Gastrocnemius medialis (tissue), 4 donors: ENCODE results near the gene ZBTB43. TPM values are rescaled to one million over a fixed set of nuclear protein-coding genes. Genes with fewer than 3 reads are reported as not detected.

Experiments used
- ATAC-seq, 2 donors: fragments of 150-250 bp; one replicate each; pipeline ENCODE4 v1.9.1; 2016
- DNase-seq, 2 donors: peaks; one replicate each; pipeline ENCODE4 v3.0.0-alpha.2; 2019
- H3K27ac ChIP-seq, 4 donors: fragments of 200-600 bp; sonication (generic); 1 replicate in 1 of 4; 2 replicates in 3 of 4; pipeline ENCODE4 v1.5.1; 2016 to 2018; ENCODE audit warnings: mild to moderate bottlenecking in 2 of 4, moderate library complexity in 1 of 4
- H3K27me3 ChIP-seq, 3 donors: fragments of 200-600 bp; sonication (generic) in 2 of 3; 1 replicate in 1 of 3; 2 replicates in 2 of 3; pipeline versions ENCODE4 v1.5.1 to v1.6.0; 2016 to 2019; ENCODE audit warnings: mild to moderate bottlenecking in 1 of 3, moderate library complexity in 1 of 3
- H3K36me3 ChIP-seq, 2 donors: fragments of 200-600 bp; sonication (generic) in 1 of 2; one replicate each; pipeline ENCODE4 v1.5.1; 2017 to 2018
- H3K4me1 ChIP-seq, 2 donors: fragments of 200-600 bp; sonication (generic) in 1 of 2; one replicate each; pipeline ENCODE4 v1.5.1; 2016 to 2017; ENCODE audit warnings: mild to moderate bottlenecking in 2 of 2
- H3K4me3 ChIP-seq, 4 donors: fragments of 200-600 bp; sonication (generic) in 3 of 4; 1 replicate in 1 of 4; 2 replicates in 3 of 4; pipeline ENCODE4 v1.5.1; 2016 to 2019; ENCODE audit warnings: mild to moderate bottlenecking in 2 of 4
- H3K9me3 ChIP-seq, 3 donors: fragments of 200-600 bp; sonication (generic) in 2 of 3; 1 replicate in 1 of 3; 2 replicates in 2 of 3; pipeline ENCODE4 v1.5.1; 2016 to 2019
- CTCF ChIP-seq, 5 experiments: fragments of 450-650 bp in 3 of 5; fragments of 200-600 bp in 2 of 5; sonication (generic) in 2 of 5; IDR thresholded peaks in 4 of 5; conservative IDR thresholded peaks in 1 of 5; 1 replicate in 4 of 5; 2 replicates in 1 of 5; pipeline ENCODE4 v1.5.1; 2016 to 2019; ENCODE audit warnings: antibody characterized with exemption in 5 of 5, mild to moderate bottlenecking in 3 of 5, moderate library complexity in 3 of 5
- POLR2A ChIP-seq, 2 donors: fragments of 450-650 bp; IDR thresholded peaks; one replicate each; pipeline ENCODE4 v1.6.1; 2017; ENCODE audit warnings: antibody characterized with exemption in 2 of 2, mild to moderate bottlenecking in 2 of 2, moderate library complexity in 2 of 2
- in situ Hi-C, 4 donors: fragments of 200-750 bp; cut with MboI; loops; one replicate each; pipeline versions ENCODE4 v1.15.0 to v1.8.0; 2017; ENCODE audit warnings: low sequenced_read_pairs in 4 of 4
- intact Hi-C: fragments of 100-400 bp; cut with DNase I; formaldehyde crosslinking; loops from one replicate; pipeline ENCODE4 v1.15.1; 2023; ENCODE audit warnings: low total_unique reads
- total RNA-seq, 4 donors: library from RNA; depleted of rRNA; stranded (reverse); fragments of >200 nt; gene quantifications; one replicate each; pipeline versions ENCODE4 v1.1.0 to v1.2.3, GENCODE V29; 2016

ZBTB43 gene
- total RNA-seq, 4 donors from 2014 or later = 44.9 to 65.2 (median 60.0) TPM

- no peak for DNase-seq
- peaks cover 0 to 25% of the 10 kb centered on the region in 2 donors for H3K36me3 ChIP-seq
- H3K27ac ChIP-seq = no peak overlapping the region
- H3K27me3 ChIP-seq = no peaks in the 10 kb centered on the region
- intact Hi-C loops (no loop called here), in situ Hi-C loops (no loop called here)
- TF ChIP-seq CTCF (IDR thresholded peaks at IDR 0.05 in 4 of 5, conservative IDR thresholded peaks at IDR 0.05 in 1 of 5) (no peak), POLR2A (IDR thresholded peaks at IDR 0.05) (no peak)
- H3K4me3 ChIP-seq = no peak overlapping the region
- ATAC-seq = no peak
- H3K4me1 ChIP-seq = peaks cover 17 to 27% of the 10 kb centered on the region in 2 donors
- no peaks in the 10 kb centered on the region for H3K9me3 ChIP-seq
Measured at GRCh38 chr9:126877418-126877817, 72.6 kb downstream of the ZBTB43 start.

GRCh38 chr9:126879288-126879687 lies 74.4 kb downstream of the ZBTB43 start:
- DNase-seq (no peak), ATAC-seq (no peak)
- in situ Hi-C loops = no loop called here
- Histone ChIP-seq H3K36me3 (peaks cover 0 to 31% of the 10 kb centered on the region in 2 donors), H3K27ac (no peak overlapping the region), H3K9me3 (no peaks in the 10 kb centered on the region), H3K4me1 (peaks cover 22 to 36% of the 10 kb centered on the region in 2 donors), H3K4me3 (no peak overlapping the region), H3K27me3 (no peaks in the 10 kb centered on the region)
- no peak for TF ChIP-seq CTCF (IDR thresholded peaks at IDR 0.05 in 4 of 5, conservative IDR thresholded peaks at IDR 0.05 in 1 of 5)
- no peak for TF ChIP-seq POLR2A (IDR thresholded peaks at IDR 0.05)
- intact Hi-C loops = no loop called here

DNA sequence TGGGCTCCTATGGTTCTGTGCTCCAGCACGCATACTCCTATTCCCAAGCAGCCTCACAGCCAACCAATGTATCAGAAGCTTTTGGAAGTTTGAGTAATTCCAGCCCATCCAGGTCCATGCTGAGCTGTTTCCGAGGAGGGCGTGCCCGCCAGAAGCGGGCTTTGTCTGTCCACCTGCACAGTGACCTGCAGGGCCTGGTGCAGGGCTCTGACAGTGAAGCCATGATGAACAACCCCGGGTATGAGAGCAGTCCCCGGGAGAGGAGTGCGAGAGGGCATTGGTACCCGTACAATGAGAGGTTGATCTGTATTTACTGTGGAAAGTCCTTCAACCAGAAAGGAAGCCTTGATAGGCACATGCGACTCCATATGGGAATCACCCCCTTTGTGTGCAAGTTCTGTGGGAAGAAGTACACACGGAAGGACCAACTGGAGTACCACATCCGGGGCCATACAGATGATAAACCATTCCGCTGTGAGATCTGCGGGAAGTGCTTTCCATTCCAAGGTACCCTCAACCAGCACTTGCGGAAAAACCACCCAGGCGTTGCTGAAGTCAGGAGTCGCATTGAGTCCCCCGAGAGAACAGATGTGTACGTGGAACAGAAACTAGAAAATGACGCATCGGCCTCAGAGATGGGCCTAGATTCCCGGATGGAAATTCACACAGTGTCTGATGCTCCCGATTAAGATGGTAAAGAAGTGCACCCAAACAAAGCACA lies 75.5 kb downstream of the ZBTB43 start:
- Histone ChIP-seq H3K27me3 (no peaks in the 10 kb centered on the region), H3K27ac (no peak overlapping the region), H3K4me1 (peaks cover 29 to 47% of the 10 kb centered on the region in 2 donors), H3K9me3 (no peaks in the 10 kb centered on the region), H3K4me3 (no peak overlapping the region), H3K36me3 (peaks cover 0 to 31% of the 10 kb centered on the region in 2 donors)
- intact Hi-C loops = no loop called here
- ATAC-seq (no peak), DNase-seq (no peak)
- TF ChIP-seq CTCF (IDR thresholded peaks at IDR 0.05 in 4 of 5, conservative IDR thresholded peaks at IDR 0.05 in 1 of 5) = no peak
- no peak for TF ChIP-seq POLR2A (IDR thresholded peaks at IDR 0.05)
- in situ Hi-C loops = no loop called here

GRCh38 chr9:126880947-126881332 lies 76.1 kb downstream of the ZBTB43 start:
- TF ChIP-seq CTCF (IDR thresholded peaks at IDR 0.05 in 4 of 5, conservative IDR thresholded peaks at IDR 0.05 in 1 of 5) (no peak), POLR2A (IDR thresholded peaks at IDR 0.05) (no peak)
- Histone ChIP-seq H3K27ac (no peak overlapping the region), H3K4me3 (no peak overlapping the region), H3K36me3 (peaks cover 0 to 31% of the 10 kb centered on the region in 2 donors), H3K9me3 (no peaks in the 10 kb centered on the region), H3K4me1 (peaks cover 30 to 50% of the 10 kb centered on the region in 2 donors), H3K27me3 (no peaks in the 10 kb centered on the region)
- no peak for DNase-seq
- in situ Hi-C loops = no loop called here
- peak in 1 of 2 donors; percentile 21 for ATAC-seq
- intact Hi-C loops = no loop called here
